ENCODE data around the gene GUCD1.

Gene GUCD1

GRCh38 chr22:24504540-24504939, 50.4 kb downstream of the GUCD1 start:
- no peak overlapping the region for H3K4me2 ChIP-seq (ENCODE audit: low read length)
- no peaks in the 10 kb centered on the region for H3K36me3 ChIP-seq (ENCODE audit: insufficient read depth, low read length)
- no peak overlapping the region for H3K9ac ChIP-seq (ENCODE audit: low read depth, low read length)
- H3K4me3 ChIP-seq (ENCODE audit: low read length): no peak overlapping the region
- H3K4me1 ChIP-seq (ENCODE audit: control insufficient read depth, insufficient read depth, low read length): peaks cover 9% of the 10 kb centered on the region
- H3K9me3 ChIP-seq (replicated peaks; ENCODE audit: low read length): no peaks in the 10 kb centered on the region
- peaks cover 24% of the 10 kb centered on the region for H3K27me3 ChIP-seq (ENCODE audit: control insufficient read depth, insufficient read depth, low read length)

DNA sequence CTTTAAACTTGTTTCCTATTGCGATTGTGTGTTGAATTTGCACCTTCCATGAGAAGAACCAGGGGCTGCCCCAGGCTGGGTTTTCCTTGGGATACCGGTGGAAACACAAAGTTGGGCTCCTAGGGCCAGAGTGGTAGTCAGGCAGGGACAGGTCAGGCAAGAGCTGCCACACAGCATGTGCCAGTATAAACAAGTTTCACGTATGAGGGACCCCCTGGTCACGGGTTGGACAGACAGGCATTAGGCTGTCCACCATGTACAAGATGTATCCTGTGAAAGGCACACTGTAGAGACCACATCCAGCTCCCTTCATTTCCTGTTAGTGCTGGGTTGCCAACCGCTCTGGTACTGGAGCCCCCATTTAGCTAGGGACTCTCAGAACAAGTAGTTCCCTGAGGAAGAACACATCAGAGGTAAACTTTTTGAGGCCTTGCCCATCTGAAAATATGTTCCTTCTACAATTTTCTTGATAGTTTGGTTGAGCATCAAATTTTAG, 51.0 kb downstream of the GUCD1 start:
- H3K9me3 ChIP-seq (replicated peaks; ENCODE audit: low read length): no peaks in the 10 kb centered on the region
- no peak overlapping the region for H3K4me2 ChIP-seq (ENCODE audit: low read length)
- no peaks in the 10 kb centered on the region for H3K36me3 ChIP-seq (ENCODE audit: insufficient read depth, low read length)
- H3K4me1 ChIP-seq (ENCODE audit: control insufficient read depth, insufficient read depth, low read length): peaks cover 9% of the 10 kb centered on the region
- H3K27me3 ChIP-seq (ENCODE audit: control insufficient read depth, insufficient read depth, low read length): peaks cover 27% of the 10 kb centered on the region
- H3K4me3 ChIP-seq (ENCODE audit: low read length): no peak overlapping the region
- no peak overlapping the region for H3K9ac ChIP-seq (ENCODE audit: low read depth, low read length)

DNA sequence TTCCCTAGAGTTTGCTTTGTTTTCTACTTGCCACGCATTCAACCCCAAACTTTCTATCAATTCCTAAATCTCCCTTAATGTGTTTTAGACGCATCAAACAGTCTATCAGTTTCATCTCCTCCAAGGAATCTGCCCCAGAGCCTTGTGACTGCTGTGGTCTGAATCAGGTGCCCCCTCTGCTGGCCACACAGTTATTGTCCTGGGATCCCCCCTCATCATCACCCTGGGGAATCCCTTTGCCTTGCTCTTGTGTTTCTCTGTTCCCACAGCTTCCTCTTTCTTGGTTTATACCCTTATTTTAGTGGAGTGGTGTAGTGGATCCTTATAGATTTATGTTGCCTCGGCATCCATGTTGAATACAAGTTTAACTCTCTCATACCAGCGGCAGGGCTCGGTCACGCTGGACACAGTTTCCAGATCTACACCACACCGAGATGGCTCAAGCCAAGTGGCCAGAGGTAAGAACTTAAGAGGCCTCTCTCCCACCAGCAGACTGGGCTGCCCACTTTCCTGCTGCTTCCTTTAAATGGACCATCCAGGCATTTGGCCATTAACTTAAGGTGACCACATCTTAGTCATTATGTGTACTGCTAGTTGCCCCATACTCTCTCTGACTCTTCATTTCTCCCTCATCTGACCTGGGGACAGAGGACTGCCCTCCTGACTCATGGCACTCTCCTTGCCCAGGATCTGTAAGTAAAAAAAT, 51.6 kb downstream of the GUCD1 start:
- H3K27me3 ChIP-seq (ENCODE audit: control insufficient read depth, insufficient read depth, low read length): peaks cover 30% of the 10 kb centered on the region
- H3K4me2 ChIP-seq (ENCODE audit: low read length): no peak overlapping the region
- no peak overlapping the region for H3K9ac ChIP-seq (ENCODE audit: low read depth, low read length)
- H3K4me3 ChIP-seq (ENCODE audit: low read length): no peak overlapping the region
- H3K4me1 ChIP-seq (ENCODE audit: control insufficient read depth, insufficient read depth, low read length): peaks cover 9% of the 10 kb centered on the region
- no peaks in the 10 kb centered on the region for H3K36me3 ChIP-seq (ENCODE audit: insufficient read depth, low read length)
- H3K9me3 ChIP-seq (replicated peaks; ENCODE audit: low read length): no peaks in the 10 kb centered on the region

DNA sequence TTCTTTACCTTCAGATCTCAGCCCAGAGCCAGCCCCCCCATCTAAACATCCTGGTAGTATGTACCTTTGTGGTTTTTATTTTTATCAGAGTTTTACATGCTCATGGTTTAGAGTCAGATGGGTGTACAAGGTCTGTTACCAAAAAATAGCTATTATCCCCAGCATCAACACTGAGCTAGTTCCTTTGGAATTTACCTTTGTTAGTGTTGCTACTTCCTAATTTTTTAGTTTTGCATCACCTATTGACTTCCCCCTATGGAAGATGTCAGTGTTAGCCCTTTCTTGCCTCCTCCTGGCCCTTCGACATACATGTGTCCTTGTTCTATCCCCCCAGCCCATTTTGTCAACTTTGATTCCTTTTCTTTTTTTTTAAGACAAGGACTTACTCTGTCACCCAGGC, 52.4 kb downstream of the GUCD1 start:
- Histone ChIP-seq H3K4me1 (ENCODE audit: control insufficient read depth, insufficient read depth, low read length) (peaks cover 9% of the 10 kb centered on the region), H3K4me2 (ENCODE audit: low read length) (no peak overlapping the region), H3K9ac (ENCODE audit: low read depth, low read length) (no peak overlapping the region), H3K9me3 (replicated peaks; ENCODE audit: low read length) (no peaks in the 10 kb centered on the region), H3K27me3 (ENCODE audit: control insufficient read depth, insufficient read depth, low read length) (peaks cover 32% of the 10 kb centered on the region), H3K4me3 (ENCODE audit: low read length) (no peak overlapping the region), H3K36me3 (ENCODE audit: insufficient read depth, low read length) (no peaks in the 10 kb centered on the region)

DNA sequence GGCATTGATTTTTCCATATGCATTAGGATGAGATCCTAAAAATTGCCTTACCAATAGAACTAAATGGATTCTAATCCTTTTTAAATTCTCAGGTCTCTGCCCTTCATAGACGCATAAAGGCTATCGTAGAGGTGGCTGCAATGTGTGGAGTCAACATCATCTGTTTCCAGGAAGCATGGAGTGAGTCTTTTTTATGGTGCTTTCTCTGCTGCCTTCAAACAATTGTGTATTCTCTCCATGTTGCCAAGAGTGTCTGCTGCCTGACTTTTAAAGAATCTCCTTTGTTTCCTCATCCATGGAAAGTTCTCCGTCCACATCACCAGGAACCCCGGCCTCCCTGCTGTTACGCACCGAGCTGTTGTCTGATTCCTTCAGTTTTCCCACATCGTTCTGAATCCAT, 52.9 kb downstream of the GUCD1 start:
- Histone ChIP-seq H3K9ac (ENCODE audit: low read depth, low read length) (no peak overlapping the region), H3K4me3 (ENCODE audit: low read length) (no peak overlapping the region), H3K27me3 (ENCODE audit: control insufficient read depth, insufficient read depth, low read length) (peaks cover 34% of the 10 kb centered on the region), H3K4me1 (ENCODE audit: control insufficient read depth, insufficient read depth, low read length) (peaks cover 6% of the 10 kb centered on the region), H3K9me3 (replicated peaks; ENCODE audit: low read length) (no peaks in the 10 kb centered on the region), H3K4me2 (ENCODE audit: low read length) (no peak overlapping the region), H3K36me3 (ENCODE audit: insufficient read depth, low read length) (no peaks in the 10 kb centered on the region)

- Histone ChIP-seq H3K4me2 (ENCODE audit: low read length) (no peak overlapping the region), H3K4me1 (ENCODE audit: control insufficient read depth, insufficient read depth, low read length) (peaks cover under 1% of the 10 kb centered on the region), H3K9ac (ENCODE audit: low read depth, low read length) (no peak overlapping the region), H3K4me3 (ENCODE audit: low read length) (no peak overlapping the region), H3K27me3 (ENCODE audit: control insufficient read depth, insufficient read depth, low read length) (peaks cover 38% of the 10 kb centered on the region), H3K36me3 (ENCODE audit: insufficient read depth, low read length) (no peaks in the 10 kb centered on the region), H3K9me3 (replicated peaks; ENCODE audit: low read length) (no peaks in the 10 kb centered on the region)
Observed at GRCh38 chr22:24501301-24502005, 53.5 kb downstream of the GUCD1 start.

GRCh38 chr22:24500277-24500820, 54.6 kb downstream of the GUCD1 start:
- Histone ChIP-seq H3K4me1 (ENCODE audit: control insufficient read depth, insufficient read depth, low read length) (no peaks in the 10 kb centered on the region), H3K27me3 (ENCODE audit: control insufficient read depth, insufficient read depth, low read length) (peaks cover 50% of the 10 kb centered on the region), H3K4me3 (ENCODE audit: low read length) (no peak overlapping the region), H3K9me3 (replicated peaks; ENCODE audit: low read length) (no peaks in the 10 kb centered on the region), H3K9ac (ENCODE audit: low read depth, low read length) (no peak overlapping the region), H3K36me3 (ENCODE audit: insufficient read depth, low read length) (no peaks in the 10 kb centered on the region), H3K4me2 (ENCODE audit: low read length) (no peak overlapping the region)

DNA sequence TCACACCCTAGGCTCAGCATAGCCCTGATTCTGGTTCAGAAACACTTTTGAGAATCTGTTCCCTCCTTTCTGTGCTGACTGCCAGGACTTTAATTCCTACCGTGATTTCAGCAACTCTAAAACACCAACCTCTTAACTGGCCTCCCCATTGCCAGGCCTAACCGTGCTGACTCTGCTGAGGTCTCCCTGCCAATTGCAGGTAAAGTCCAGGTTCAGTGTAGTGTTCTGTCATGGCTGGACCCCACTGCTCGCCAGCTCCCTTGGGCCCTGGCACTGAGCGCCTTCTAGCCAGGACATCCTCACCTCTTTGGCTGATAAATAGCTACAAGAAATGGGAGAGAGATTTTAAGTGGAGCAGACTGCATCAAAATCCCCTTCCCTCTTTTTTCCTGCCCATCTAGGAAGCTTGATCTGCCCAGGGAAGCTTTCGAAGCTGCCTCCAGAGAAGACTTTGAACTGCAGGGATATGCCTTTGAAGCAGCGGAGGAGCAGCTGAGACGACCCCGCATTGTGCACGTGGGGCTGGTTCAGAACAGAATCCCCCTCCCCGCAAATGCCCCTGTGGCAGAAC, 55.1 kb downstream of the GUCD1 start:
- H3K9me3 ChIP-seq (replicated peaks; ENCODE audit: low read length): no peaks in the 10 kb centered on the region

GRCh38 chr22:24498824-24499223, 56.1 kb downstream of the GUCD1 start:
- peaks cover 65% of the 10 kb centered on the region for H3K27me3 ChIP-seq (ENCODE audit: control insufficient read depth, insufficient read depth, low read length)
- H3K36me3 ChIP-seq (ENCODE audit: insufficient read depth, low read length): no peaks in the 10 kb centered on the region
- no peak overlapping the region for H3K4me3 ChIP-seq (ENCODE audit: low read length)
- no peak overlapping the region for H3K4me2 ChIP-seq (ENCODE audit: low read length)
- H3K9ac ChIP-seq (ENCODE audit: low read depth, low read length): no peak overlapping the region
- H3K9me3 ChIP-seq (replicated peaks; ENCODE audit: low read length): no peaks in the 10 kb centered on the region
- H3K4me1 ChIP-seq (ENCODE audit: control insufficient read depth, insufficient read depth, low read length): no peaks in the 10 kb centered on the region

More for the DNA sequence above, 55.1 kb downstream of the GUCD1 start:
- H3K9ac ChIP-seq (ENCODE audit: low read depth, low read length): no peak overlapping the region
- no peaks in the 10 kb centered on the region for H3K4me1 ChIP-seq (ENCODE audit: control insufficient read depth, insufficient read depth, low read length)
- no peak overlapping the region for H3K4me2 ChIP-seq (ENCODE audit: low read length)
- H3K4me3 ChIP-seq (ENCODE audit: low read length): no peak overlapping the region
- no peaks in the 10 kb centered on the region for H3K36me3 ChIP-seq (ENCODE audit: insufficient read depth, low read length)
- H3K27me3 ChIP-seq (ENCODE audit: control insufficient read depth, insufficient read depth, low read length): peaks cover 55% of the 10 kb centered on the region

- no peaks in the 10 kb centered on the region for H3K9me3 ChIP-seq (replicated peaks; ENCODE audit: low read length)
- peaks cover 70% of the 10 kb centered on the region for H3K27me3 ChIP-seq (ENCODE audit: control insufficient read depth, insufficient read depth, low read length)
- H3K4me1 ChIP-seq (ENCODE audit: control insufficient read depth, insufficient read depth, low read length): no peaks in the 10 kb centered on the region
- H3K4me2 ChIP-seq (ENCODE audit: low read length): no peak overlapping the region
- H3K4me3 ChIP-seq (ENCODE audit: low read length): no peak overlapping the region
- no peaks in the 10 kb centered on the region for H3K36me3 ChIP-seq (ENCODE audit: insufficient read depth, low read length)
- H3K9ac ChIP-seq (ENCODE audit: low read depth, low read length): no peak overlapping the region
Observed at GRCh38 chr22:24497841-24498258, 57.1 kb downstream of the GUCD1 start.

DNA sequence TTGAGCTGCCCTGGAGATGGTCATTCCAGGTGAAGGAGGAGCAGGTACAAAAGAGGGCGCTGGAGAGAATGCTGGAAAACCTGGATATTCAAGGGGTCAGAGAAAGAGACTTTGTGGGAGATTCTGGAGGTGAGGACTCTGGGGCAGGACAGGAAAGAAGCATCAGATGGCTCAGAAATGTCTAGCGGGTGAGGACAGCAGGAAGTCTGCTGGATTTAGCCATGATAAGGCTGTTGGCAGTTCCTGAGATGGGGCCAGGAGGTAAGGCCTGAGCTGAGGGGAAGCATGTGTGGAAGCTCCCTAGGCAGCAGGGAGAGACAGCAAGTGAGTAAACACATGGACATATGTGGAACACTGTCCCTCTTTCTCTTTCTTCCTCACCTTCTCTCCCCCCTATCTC, 58.3 kb downstream of the GUCD1 start:
- Histone ChIP-seq H3K4me2 (ENCODE audit: low read length) (no peak overlapping the region), H3K4me1 (ENCODE audit: control insufficient read depth, insufficient read depth, low read length) (no peaks in the 10 kb centered on the region), H3K9ac (ENCODE audit: low read depth, low read length) (no peak overlapping the region), H3K4me3 (ENCODE audit: low read length) (no peak overlapping the region), H3K9me3 (replicated peaks; ENCODE audit: low read length) (no peaks in the 10 kb centered on the region), H3K27me3 (ENCODE audit: control insufficient read depth, insufficient read depth, low read length) (peaks cover 72% of the 10 kb centered on the region), H3K36me3 (ENCODE audit: insufficient read depth, low read length) (no peaks in the 10 kb centered on the region)

Measured in skeletal muscle satellite cell (primary cell).